ENCODE measurements around the gene LCA5. TPM values are rescaled to one million over a fixed set of nuclear protein-coding genes. Genes with fewer than 3 reads are reported as not detected.

The LCA5 gene
- total RNA-seq, 1 experiment from 2014 or later, result 2.3 TPM

DNA sequence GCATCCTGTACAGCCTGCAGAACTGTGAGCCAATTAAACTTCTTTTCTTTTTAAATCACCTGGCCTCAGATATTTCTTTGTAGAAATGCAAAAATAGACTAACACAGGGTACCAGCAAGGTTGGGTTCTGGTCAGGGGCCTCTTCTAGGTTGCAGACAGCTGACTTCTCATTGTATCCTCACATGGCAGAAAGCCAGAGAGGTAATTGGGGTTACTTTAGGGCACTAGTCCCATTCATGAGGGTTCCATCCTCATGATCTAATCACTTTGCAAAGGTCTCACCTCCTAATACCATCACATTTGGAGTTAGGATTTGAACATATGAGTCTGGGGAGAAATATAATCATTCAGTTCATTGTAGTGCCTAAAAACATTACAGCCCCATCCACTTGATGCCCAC, 101.5 kb downstream of the LCA5 start:
- no peaks in the 10 kb centered on the region for H3K4me1 ChIP-seq (ENCODE audit: insufficient read depth, low read length)
- no peaks in the 10 kb centered on the region for H3K9me3 ChIP-seq (ENCODE audit: control insufficient read depth, low read depth, low read length)
- H2BK12ac ChIP-seq (ENCODE audit: insufficient read length, low read depth, low read length), result no peak overlapping the region
- no peak for DNase-seq
- Mint-ChIP-seq H3K4me3 (no peak overlapping the region), H3K27me3 (ENCODE audit: low read depth) (no peaks in the 10 kb centered on the region), H3K9me3 (no peaks in the 10 kb centered on the region; a peak in 1 of 5 replicates), H3K4me1 (no peaks in the 10 kb centered on the region), H3K36me3 (ENCODE audit: insufficient read depth in 1 of 3, low read depth in 3 of 3) (no peaks in the 10 kb centered on the region), H3K27ac (peak overlapping the region in 1 of 3 experiments; percentile 19; a peak in 1 of 7 replicates)
- H4K20me1 ChIP-seq (ENCODE audit: control insufficient read depth, insufficient read depth, insufficient read length), result no peaks in the 10 kb centered on the region
- no peak overlapping the region for H3K9ac ChIP-seq (ENCODE audit: extremely low read depth, insufficient read length, low read length)
- no peaks in the 10 kb centered on the region for H3K27me3 ChIP-seq (ENCODE audit: insufficient read depth, low read length)
- no peak overlapping the region for H3K27ac ChIP-seq (ENCODE audit: insufficient read length, low read depth, low read length)
- H2BK120ac ChIP-seq (ENCODE audit: low read depth, low read length, poor library complexity, severe bottlenecking), result no peak overlapping the region
- TF ChIP-seq CTCF (conservative IDR thresholded peaks at IDR 0.05), result no peak
- no peak overlapping the region for H2BK20ac ChIP-seq (ENCODE audit: low read depth, low read length, poor library complexity, severe bottlenecking)
- H3K4ac ChIP-seq (ENCODE audit: low read depth, low read length), result no peak overlapping the region
- H3K4me2 ChIP-seq (ENCODE audit: insufficient read depth, insufficient read length, low read length), result no peak overlapping the region
- no peak overlapping the region for H2AK5ac ChIP-seq (ENCODE audit: insufficient read length, low read length)
- no peaks in the 10 kb centered on the region for H3K79me2 ChIP-seq (ENCODE audit: insufficient read depth, low read length)
- no peak overlapping the region for H3K23ac ChIP-seq (ENCODE audit: insufficient read length, low read depth, low read length)
- H4K91ac ChIP-seq (ENCODE audit: insufficient read length, low read depth, low read length), result no peak overlapping the region
- H3T11ph ChIP-seq (ENCODE audit: low read length), result no peak overlapping the region
- H4K5ac ChIP-seq (ENCODE audit: insufficient read length, low read depth, low read length), result no peak overlapping the region
- H3K14ac ChIP-seq (ENCODE audit: insufficient read depth, low read length), result no peak overlapping the region
- no peak overlapping the region for H2AFZ ChIP-seq (ENCODE audit: low read length)
- H2BK5ac ChIP-seq (ENCODE audit: insufficient read length, low read length), result no peak overlapping the region
- H3K18ac ChIP-seq (ENCODE audit: insufficient read length, low read depth, low read length), result no peak overlapping the region
- no peaks in the 10 kb centered on the region for H3K23me2 ChIP-seq (ENCODE audit: insufficient read length, low read depth, low read length, poor library complexity, severe bottlenecking)
- H3K79me1 ChIP-seq (ENCODE audit: insufficient read depth, low read depth, low read length, poor library complexity, severe bottlenecking), result no peaks in the 10 kb centered on the region
- H2BK15ac ChIP-seq (ENCODE audit: low read depth, low read length), result no peak overlapping the region
- no peak overlapping the region for H3K56ac ChIP-seq (ENCODE audit: insufficient read length, low read depth, low read length)
- no peak overlapping the region for H4K8ac ChIP-seq (replicated peaks; ENCODE audit: insufficient read length, low read depth, low read length)

Other genes with a start within 250 kb of the LCA5 start
- gene SH3BGRL2, start 93.9 kb upstream of the LCA5 start, total RNA-seq (2021), result 11.7 and 11.8 TPM in 2 replicates